ENCODE measurements around the gene IGFBP1.

Gene IGFBP1

DNA sequence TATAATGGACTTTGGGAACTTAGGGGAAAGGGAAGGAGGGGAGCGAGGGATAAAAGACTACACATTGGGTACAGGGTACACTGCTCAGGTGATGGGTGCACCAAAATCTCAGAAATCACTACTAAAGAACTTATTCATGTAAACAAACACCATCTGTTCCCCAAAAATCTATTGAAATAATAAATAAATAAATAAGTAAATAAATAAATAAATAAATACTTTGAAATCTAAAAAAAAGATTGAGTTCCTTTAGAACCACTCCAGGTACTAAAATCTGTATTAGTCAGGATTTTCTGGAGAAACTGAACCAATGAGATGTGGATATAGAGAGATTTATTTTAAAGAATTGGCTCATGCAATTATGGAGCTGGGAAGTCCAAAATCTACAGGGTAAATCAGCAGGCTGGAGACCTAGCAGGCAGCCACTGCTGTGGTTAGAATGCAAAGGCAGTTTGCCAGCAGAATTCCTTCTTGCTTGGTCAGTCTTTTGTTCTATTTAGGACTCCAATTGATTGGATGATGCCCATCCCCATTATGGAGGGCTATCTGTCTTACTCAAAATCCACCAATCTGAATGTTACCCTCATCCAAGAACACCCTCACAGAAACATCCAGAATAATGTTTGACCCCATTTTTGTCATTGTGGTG lies 8.9 kb downstream of the IGFBP1 start:
- H2AK5ac ChIP-seq (ENCODE audit: low read length, severe bottlenecking): no peak overlapping the region
- no peak overlapping the region for H4K91ac ChIP-seq (ENCODE audit: low read length)
- no peak overlapping the region for H3K4ac ChIP-seq (ENCODE audit: low read depth in 1 of 2, low read length in 2 of 2)
- 100% methylated on average over 1 of the region's 1 CpG for WGBS
- no peak overlapping the region for H2BK120ac ChIP-seq (ENCODE audit: low read depth, low read length)
- no peak overlapping the region for H4K8ac ChIP-seq (ENCODE audit: low read length)
- H3K9me3 ChIP-seq (ENCODE audit: control insufficient read depth, low read length): no peaks in the 10 kb centered on the region
- no peaks in the 10 kb centered on the region for H3K79me1 ChIP-seq (replicated peaks; ENCODE audit: low read length, poor library complexity, severe bottlenecking)
- no peak overlapping the region for H2BK15ac ChIP-seq (ENCODE audit: low read depth, poor library complexity, severe bottlenecking)
- no peak overlapping the region for H2AFZ ChIP-seq (ENCODE audit: low read depth, low read length)
- peaks cover 2% of the 10 kb centered on the region for H3K4me1 ChIP-seq (ENCODE audit: control insufficient read depth, insufficient read depth, low read depth, low read length)
- peak; percentile 39 for DNase-seq
- H3K18ac ChIP-seq (ENCODE audit: low read depth in 1 of 2, low read length in 2 of 2): no peak overlapping the region
- H3K27me3 ChIP-seq (ENCODE audit: control insufficient read depth in 1 of 2, insufficient read depth in 1 of 2, low read length in 2 of 2): peaks cover 0 to 49% of the 10 kb centered on the region in 2 experiments
- no peak overlapping the region for H3K23ac ChIP-seq (ENCODE audit: low read length in 2 of 2)
- H3K9ac ChIP-seq (ENCODE audit: low read length): no peak overlapping the region
- H3K4me2 ChIP-seq (ENCODE audit: low read length, poor library complexity, severe bottlenecking): no peak overlapping the region
- H3K27ac ChIP-seq (ENCODE audit: low read length, poor library complexity, severe bottlenecking): no peak overlapping the region
- no peak overlapping the region for H3K4me3 ChIP-seq (ENCODE audit: insufficient read depth in 1 of 2, low read depth in 1 of 2, low read length in 2 of 2)
- H3K14ac ChIP-seq (ENCODE audit: low read length in 2 of 2): no peak overlapping the region
- no peaks in the 10 kb centered on the region for H3K36me3 ChIP-seq (ENCODE audit: control insufficient read depth in 1 of 2, insufficient read depth in 2 of 2, low read depth in 1 of 2, low read length in 2 of 2)
- no peak overlapping the region for H2BK12ac ChIP-seq (ENCODE audit: low read length in 2 of 2)
- no peak overlapping the region for H2BK5ac ChIP-seq (ENCODE audit: low read depth, low read length, poor library complexity, severe bottlenecking)

DNA sequence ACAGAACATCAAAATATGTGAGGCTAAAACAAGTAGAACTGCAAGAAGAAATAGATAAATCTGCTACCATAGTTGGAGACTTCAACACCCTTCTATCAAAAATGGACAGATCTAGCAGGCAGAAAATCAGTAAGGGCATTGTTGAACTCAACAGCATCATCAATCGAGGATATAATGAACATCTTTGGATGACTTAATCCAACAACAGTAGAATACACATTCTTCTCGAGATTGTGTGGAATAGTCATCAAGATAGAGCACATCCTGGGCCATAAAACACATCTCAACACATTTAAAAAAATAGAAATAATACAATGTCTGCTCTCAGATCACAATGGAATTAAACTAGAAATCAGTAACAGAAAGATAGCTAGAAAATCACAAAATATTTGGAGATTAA lies 9.9 kb downstream of the IGFBP1 start:
- Histone ChIP-seq H3K4me1 (ENCODE audit: control insufficient read depth, insufficient read depth, low read depth, low read length) (peaks cover 2% of the 10 kb centered on the region), H3K27ac (ENCODE audit: low read length, poor library complexity, severe bottlenecking) (no peak overlapping the region), H2BK12ac (ENCODE audit: low read length in 2 of 2) (no peak overlapping the region), H3K4me2 (ENCODE audit: low read length, poor library complexity, severe bottlenecking) (no peak overlapping the region), H2BK5ac (ENCODE audit: low read depth, low read length, poor library complexity, severe bottlenecking) (no peak overlapping the region), H2AK5ac (ENCODE audit: low read length, severe bottlenecking) (no peak overlapping the region), H2BK15ac (ENCODE audit: low read depth, poor library complexity, severe bottlenecking) (no peak overlapping the region), H2BK120ac (ENCODE audit: low read depth, low read length) (no peak overlapping the region), H3K23ac (ENCODE audit: low read length in 2 of 2) (no peak overlapping the region), H3K4ac (ENCODE audit: low read depth in 1 of 2, low read length in 2 of 2) (no peak overlapping the region), H3K9me3 (ENCODE audit: control insufficient read depth, low read length) (no peaks in the 10 kb centered on the region), H4K91ac (ENCODE audit: low read length) (no peak overlapping the region), H3K36me3 (ENCODE audit: control insufficient read depth in 1 of 2, insufficient read depth in 2 of 2, low read depth in 1 of 2, low read length in 2 of 2) (no peaks in the 10 kb centered on the region), H4K8ac (ENCODE audit: low read length) (no peak overlapping the region), H3K79me1 (replicated peaks; ENCODE audit: low read length, poor library complexity, severe bottlenecking) (no peaks in the 10 kb centered on the region), H3K9ac (ENCODE audit: low read length) (no peak overlapping the region), H3K27me3 (ENCODE audit: control insufficient read depth in 1 of 2, insufficient read depth in 1 of 2, low read length in 2 of 2) (peaks cover 0 to 46% of the 10 kb centered on the region in 2 experiments), H3K4me3 (ENCODE audit: insufficient read depth in 1 of 2, low read depth in 1 of 2, low read length in 2 of 2) (no peak overlapping the region), H2AFZ (ENCODE audit: low read depth, low read length) (no peak overlapping the region), H3K14ac (ENCODE audit: low read length in 2 of 2) (no peak overlapping the region), H3K18ac (ENCODE audit: low read depth in 1 of 2, low read length in 2 of 2) (no peak overlapping the region)
- WGBS: 79% methylated on average over 2 of the region's 2 CpGs
- DNase-seq: no peak

DNA sequence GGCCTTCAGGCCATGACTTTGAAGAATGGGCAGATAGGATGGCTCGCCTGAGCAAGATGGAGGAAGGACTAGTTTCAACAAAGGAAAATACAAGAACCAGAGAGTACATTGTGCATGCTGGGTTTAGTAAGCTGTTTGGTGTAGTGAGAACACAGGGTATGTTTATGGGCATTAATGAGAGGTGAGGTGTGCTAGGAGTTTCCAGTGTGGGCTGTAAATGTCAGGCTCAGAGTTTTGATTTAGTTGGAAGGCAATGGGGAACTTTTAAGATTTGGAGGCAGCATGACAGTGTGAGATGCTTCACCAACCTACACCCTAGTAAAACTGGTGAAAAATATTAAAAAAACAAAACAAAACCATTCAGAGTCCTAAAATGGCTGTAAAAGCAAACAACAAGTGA lies 13.3 kb downstream of the IGFBP1 start:
- Histone ChIP-seq H3K4me2 (ENCODE audit: low read length, poor library complexity, severe bottlenecking) (no peak overlapping the region), H2BK12ac (ENCODE audit: low read length in 2 of 2) (no peak overlapping the region), H3K9ac (ENCODE audit: low read length) (no peak overlapping the region), H2AK5ac (ENCODE audit: low read length, severe bottlenecking) (no peak overlapping the region), H4K91ac (ENCODE audit: low read length) (no peak overlapping the region), H2AFZ (ENCODE audit: low read depth, low read length) (no peak overlapping the region), H2BK5ac (ENCODE audit: low read depth, low read length, poor library complexity, severe bottlenecking) (no peak overlapping the region), H3K9me3 (ENCODE audit: control insufficient read depth, low read length) (no peaks in the 10 kb centered on the region), H3K14ac (ENCODE audit: low read length in 2 of 2) (no peak overlapping the region), H3K4ac (ENCODE audit: low read depth in 1 of 2, low read length in 2 of 2) (no peak overlapping the region), H3K36me3 (ENCODE audit: control insufficient read depth in 1 of 2, insufficient read depth in 2 of 2, low read depth in 1 of 2, low read length in 2 of 2) (no peaks in the 10 kb centered on the region), H3K4me1 (ENCODE audit: control insufficient read depth, insufficient read depth, low read depth, low read length) (no peaks in the 10 kb centered on the region), H3K27me3 (ENCODE audit: control insufficient read depth in 1 of 2, insufficient read depth in 1 of 2, low read length in 2 of 2) (peaks cover 0 to 26% of the 10 kb centered on the region in 2 experiments), H2BK15ac (ENCODE audit: low read depth, poor library complexity, severe bottlenecking) (no peak overlapping the region), H3K23ac (ENCODE audit: low read length in 2 of 2) (no peak overlapping the region), H3K27ac (ENCODE audit: low read length, poor library complexity, severe bottlenecking) (no peak overlapping the region), H4K8ac (ENCODE audit: low read length) (no peak overlapping the region), H3K79me1 (replicated peaks; ENCODE audit: low read length, poor library complexity, severe bottlenecking) (no peaks in the 10 kb centered on the region), H3K18ac (ENCODE audit: low read depth in 1 of 2, low read length in 2 of 2) (no peak overlapping the region), H2BK120ac (ENCODE audit: low read depth, low read length) (no peak overlapping the region), H3K4me3 (ENCODE audit: insufficient read depth in 1 of 2, low read depth in 1 of 2, low read length in 2 of 2) (no peak overlapping the region)
- DNase-seq: no peak
- 73% methylated on average over 1 of the region's 1 CpG for WGBS

DNA sequence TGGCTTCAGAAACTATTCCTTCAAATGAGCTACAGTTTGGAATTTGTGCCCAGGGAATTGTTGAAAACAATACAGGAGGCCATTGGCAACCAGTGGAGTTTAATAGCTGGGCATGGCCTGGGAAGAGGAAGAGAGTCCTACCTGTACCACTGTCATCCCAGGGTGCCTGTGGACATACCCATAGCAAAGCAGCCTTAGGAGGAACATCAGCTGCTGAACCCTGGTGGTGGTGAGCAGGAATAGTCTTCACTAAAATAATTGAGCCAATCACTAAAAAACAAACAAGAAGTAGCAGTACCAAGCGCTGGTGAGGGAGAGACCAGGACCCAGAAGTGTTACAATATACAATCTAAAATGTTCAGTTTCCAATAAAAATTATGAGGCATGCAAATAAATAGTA lies 14.5 kb downstream of the IGFBP1 start:
- WGBS: no CpG with 5 or more reads among the region's 1 CpG
- Histone ChIP-seq H2BK5ac (ENCODE audit: low read depth, low read length, poor library complexity, severe bottlenecking) (no peak overlapping the region), H2BK15ac (ENCODE audit: low read depth, poor library complexity, severe bottlenecking) (no peak overlapping the region)

More for the DNA sequence above, 14.5 kb downstream of the IGFBP1 start:
- Histone ChIP-seq H2AK5ac (ENCODE audit: low read length, severe bottlenecking) (no peak overlapping the region), H3K14ac (ENCODE audit: low read length in 2 of 2) (no peak overlapping the region), H3K9me3 (ENCODE audit: control insufficient read depth, low read length) (no peaks in the 10 kb centered on the region), H4K8ac (ENCODE audit: low read length) (no peak overlapping the region), H2BK12ac (ENCODE audit: low read length in 2 of 2) (no peak overlapping the region), H3K18ac (ENCODE audit: low read depth in 1 of 2, low read length in 2 of 2) (no peak overlapping the region), H4K91ac (ENCODE audit: low read length) (no peak overlapping the region), H2BK120ac (ENCODE audit: low read depth, low read length) (no peak overlapping the region), H3K27me3 (ENCODE audit: control insufficient read depth in 1 of 2, insufficient read depth in 1 of 2, low read length in 2 of 2) (peaks cover 0 to 26% of the 10 kb centered on the region in 2 experiments), H3K79me1 (replicated peaks; ENCODE audit: low read length, poor library complexity, severe bottlenecking) (no peaks in the 10 kb centered on the region), H3K23ac (ENCODE audit: low read length in 2 of 2) (no peak overlapping the region), H3K4ac (ENCODE audit: low read depth in 1 of 2, low read length in 2 of 2) (no peak overlapping the region), H3K9ac (ENCODE audit: low read length) (no peak overlapping the region), H3K36me3 (ENCODE audit: control insufficient read depth in 1 of 2, insufficient read depth in 2 of 2, low read depth in 1 of 2, low read length in 2 of 2) (no peaks in the 10 kb centered on the region), H3K27ac (ENCODE audit: low read length, poor library complexity, severe bottlenecking) (no peak overlapping the region), H2AFZ (ENCODE audit: low read depth, low read length) (no peak overlapping the region), H3K4me3 (ENCODE audit: insufficient read depth in 1 of 2, low read depth in 1 of 2, low read length in 2 of 2) (no peak overlapping the region), H3K4me1 (ENCODE audit: control insufficient read depth, insufficient read depth, low read depth, low read length) (no peaks in the 10 kb centered on the region), H3K4me2 (ENCODE audit: low read length, poor library complexity, severe bottlenecking) (no peak overlapping the region)
- no peak for DNase-seq
